Adipose tissue (tissue), 3 donors: ENCODE data around the gene TRANK1. TPM values are rescaled to one million over a fixed set of nuclear protein-coding genes. Genes with fewer than 3 reads are reported as not detected.
"Not testable (repeated sequence)": the region's sequence is repeated elsewhere in the genome, so short reads cannot be mapped to it uniquely, and the experiment has no call there.

Experiments used
- H3K27ac ChIP-seq: one replicate; pipeline ENCODE4 v1.5.1; 2013; ENCODE audit warnings: low read depth, low read length
- WGBS, 3 donors: extraction: QIAGEN DNeasy Blood & Tissue Kit; methylation state at CpG; one replicate each; pipeline ENCODE4 v1.1.7; 2013; 5-methylcytosine and 5-hydroxymethylcytosine counted together
- polyA plus RNA-seq, 3 donors: library from polyadenylated mRNA; stranded (reverse); fragments of 200-250 nt; gene quantifications; one replicate each; pipeline ENCODE4 v1.2.3, GENCODE V29; 2013
- donor health status: healthy with polysubstance abuse.
- donor health status: Bipolar disorder and iron deficiency.
- donor health status: healthy.

The TRANK1 gene
- polyA plus RNA-seq, 3 donors: 1.7 to 5.7 (median 2.9) TPM

GRCh38 chr3:36960502-36960901 is 15.6 kb upstream of the TRANK1 start:
- WGBS, 3 donors: 89 to 93% (median 90%) methylated on average over 4 of the region's 4 CpGs
- no peak overlapping the region for H3K27ac ChIP-seq

GRCh38 chr3:36959821-36960220 is 15.0 kb upstream of the TRANK1 start:
- H3K27ac ChIP-seq: no peak overlapping the region

GRCh38 chr3:36957862-36958686 is 13.2 kb upstream of the TRANK1 start:
- 36 to 65% (median 39%) methylated on average over 3 of the region's 3 CpGs for WGBS, 3 donors
- no peak overlapping the region for H3K27ac ChIP-seq

More at GRCh38 chr3:36959821-36960220, 15.0 kb upstream of the TRANK1 start:
- 40 to 63% (median 60%) methylated on average over 2 of the region's 2 CpGs for WGBS, 3 donors

- WGBS, 3 donors: 91 to 100% (median 97%) methylated on average over 1 of the region's 1 CpG
- H3K27ac ChIP-seq: no peak overlapping the region
These were observed 12.2 kb upstream of the TRANK1 start for GRCh38 chr3:36957063-36957462.

DNA sequence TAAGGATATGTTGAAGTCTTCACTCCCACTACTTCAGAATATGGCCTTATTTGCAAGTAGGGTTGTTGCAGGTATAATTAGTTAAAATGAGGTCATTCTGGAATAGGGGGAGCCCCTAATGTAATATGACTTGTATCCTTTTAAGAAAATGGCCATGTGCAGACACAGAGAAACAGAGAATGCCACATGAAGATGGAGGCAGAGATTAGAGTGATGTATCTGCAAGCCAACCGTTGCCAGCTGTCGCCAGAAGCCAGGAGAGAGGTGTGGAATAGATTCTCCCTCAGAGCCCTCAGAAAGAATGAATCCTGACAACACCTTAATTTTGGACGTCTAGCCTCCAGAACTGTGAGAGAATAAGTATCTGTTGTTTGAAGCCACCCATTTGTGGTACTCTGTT is 11.3 kb upstream of the TRANK1 start:
- 72 to 93% (median 86%) methylated on average over 3 of the region's 3 CpGs for WGBS, 3 donors
- H3K27ac ChIP-seq: no peak overlapping the region

GRCh38 chr3:36954452-36955134 is 9.7 kb upstream of the TRANK1 start:
- no peak overlapping the region for H3K27ac ChIP-seq

DNA sequence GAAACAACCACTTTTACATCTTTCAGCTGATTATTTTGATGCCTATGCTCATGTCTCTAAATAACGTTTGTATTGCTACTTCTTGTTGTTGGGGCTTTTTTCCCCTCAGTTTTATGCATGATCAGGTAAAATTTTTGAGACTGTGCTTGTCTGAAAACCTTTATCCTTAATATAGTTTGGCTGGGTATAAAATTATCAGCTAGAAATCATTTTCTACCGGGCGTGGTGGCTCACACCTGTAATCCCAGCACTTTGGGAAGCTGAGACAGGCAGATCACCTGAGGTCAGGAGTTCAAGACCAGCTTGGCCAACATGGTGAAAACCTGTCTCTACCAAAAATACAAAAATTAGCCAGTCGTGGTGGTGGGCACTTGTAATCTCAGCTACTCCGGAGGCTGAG is 3.0 kb upstream of the TRANK1 start:
- H3K27ac ChIP-seq: not testable (repeated sequence)
- WGBS, 3 donors: 90 to 95% (median 92%) methylated on average over 5 of the region's 5 CpGs

- 77 to 83% (median 81%) methylated on average over 28 of the region's 28 CpGs for WGBS, 3 donors
- no peak overlapping the region for H3K27ac ChIP-seq
These were observed 603 bp upstream of the TRANK1 start for GRCh38 chr3:36945333-36945980.

GRCh38 chr3:36944012-36944640 is 728 bp downstream of the TRANK1 start:
- 0% methylated on average over 53 to 56 of the region's 56 CpGs for WGBS, 3 donors
- no peak overlapping the region for H3K27ac ChIP-seq

GRCh38 chr3:36943601-36944000 is 1.3 kb downstream of the TRANK1 start:
- H3K27ac ChIP-seq: no peak overlapping the region
- 20 to 40% (median 21%) methylated on average over 10 of the region's 10 CpGs for WGBS, 3 donors

- WGBS, 3 donors: 96 to 98% (median 98%) methylated on average over 21 of the region's 21 CpGs
- no peak overlapping the region for H3K27ac ChIP-seq
These were observed 2.1 kb downstream of the TRANK1 start for GRCh38 chr3:36942638-36943248.

GRCh38 chr3:36941658-36942057 is 3.2 kb downstream of the TRANK1 start:
- no peak overlapping the region for H3K27ac ChIP-seq
- WGBS, 3 donors: 56 to 76% (median 59%) methylated on average over 3 of the region's 3 CpGs

DNA sequence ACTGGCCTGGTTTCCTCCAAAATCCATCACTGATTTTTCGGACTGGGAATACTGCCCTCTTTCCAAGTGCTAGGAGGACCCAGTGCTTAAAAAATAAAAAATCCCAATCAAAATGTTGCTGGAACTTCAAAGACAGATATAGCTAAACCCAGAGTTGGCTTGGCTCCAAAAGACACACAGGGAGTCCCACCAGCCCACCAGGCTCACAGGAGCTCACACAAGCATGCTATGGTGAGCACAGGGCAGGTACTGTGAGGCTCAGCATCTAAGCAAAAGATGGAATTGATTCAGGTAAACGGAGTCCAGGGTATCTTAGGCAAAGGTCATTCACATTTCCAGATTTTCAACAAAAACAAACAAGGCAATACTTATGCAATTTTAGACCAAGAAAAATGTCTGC is 3.7 kb downstream of the TRANK1 start:
- 78 to 85% (median 84%) methylated on average over 2 of the region's 2 CpGs for WGBS, 3 donors

DNA sequence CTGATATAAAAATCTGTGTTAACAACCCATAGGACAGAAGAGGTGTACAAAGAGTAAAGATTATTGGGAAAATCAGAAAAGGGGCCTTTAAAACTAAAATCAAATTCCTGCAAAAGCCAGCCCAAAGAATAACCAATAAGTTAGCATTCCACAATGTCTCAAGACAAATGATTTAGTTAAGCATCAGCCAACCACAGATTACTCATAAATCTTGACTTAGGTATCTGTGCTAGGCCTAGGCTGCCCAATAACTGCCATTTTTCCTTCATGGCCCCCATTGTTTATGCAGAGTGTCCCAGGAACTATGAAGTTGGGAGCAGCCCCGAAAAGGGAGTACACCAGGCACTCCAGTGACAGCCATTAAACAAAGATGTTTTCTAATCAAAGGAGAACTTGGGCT is 7.4 kb downstream of the TRANK1 start:
- WGBS, 3 donors: 76 to 95% (median 83%) methylated on average over 1 of the region's 1 CpG
- H3K27ac ChIP-seq: no peak overlapping the region

More for the DNA sequence above, 3.7 kb downstream of the TRANK1 start:
- H3K27ac ChIP-seq: no peak overlapping the region

DNA sequence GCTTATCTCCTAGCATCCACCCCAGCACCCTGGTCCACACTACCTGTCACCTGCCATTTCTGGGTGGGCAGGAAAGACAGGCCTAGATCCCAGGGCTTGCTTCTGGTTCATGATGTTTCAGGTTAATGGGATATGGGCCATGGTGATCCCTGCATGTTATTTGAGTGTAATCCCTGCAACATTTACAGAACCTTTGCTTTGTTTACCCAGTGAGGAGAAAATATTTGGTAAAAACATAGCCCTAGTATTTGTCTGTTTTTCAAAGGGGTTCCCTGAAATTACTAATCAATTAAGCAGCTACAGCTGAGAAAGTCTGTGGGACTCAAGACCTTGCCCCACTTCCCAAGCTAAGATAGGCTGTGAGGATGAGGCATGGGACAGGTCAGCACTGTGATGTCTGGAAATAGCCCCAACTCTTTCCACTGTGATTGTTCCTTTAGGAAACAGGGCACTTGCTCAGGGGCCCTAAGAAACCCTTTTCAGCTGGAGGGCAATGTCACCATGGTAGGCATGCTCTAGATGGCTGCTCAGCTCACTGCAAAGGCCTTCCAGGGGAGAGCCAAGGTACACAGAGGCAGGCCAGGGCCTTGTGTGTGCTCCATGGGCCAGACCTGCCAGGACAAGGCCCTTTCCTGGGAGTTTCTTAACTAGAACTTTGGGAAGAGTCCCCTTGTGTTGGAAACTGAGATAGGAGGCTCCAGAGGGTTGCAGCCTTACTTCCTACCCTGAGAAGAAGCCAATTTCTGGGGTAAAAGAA is 11.1 kb downstream of the TRANK1 start:
- H3K27ac ChIP-seq: no peak overlapping the region

DNA sequence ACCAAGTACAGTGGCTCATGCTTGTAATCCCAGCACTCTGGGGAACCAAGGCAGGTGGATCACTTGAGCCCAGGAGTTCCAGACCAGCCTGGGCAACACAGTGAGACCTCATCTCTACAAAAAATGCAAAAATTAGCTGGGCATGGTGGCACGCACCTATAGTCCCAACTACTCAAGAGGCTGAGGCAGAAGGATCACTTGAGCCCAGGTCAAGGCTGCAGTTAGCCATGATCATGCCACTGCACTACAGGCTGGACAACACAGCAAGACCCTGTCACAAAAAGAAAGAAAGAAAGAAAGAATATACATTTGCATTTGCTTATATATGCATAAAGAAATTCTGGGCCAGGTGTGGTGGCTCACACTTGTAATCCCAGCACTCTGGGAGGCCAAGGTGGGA is 13.4 kb downstream of the TRANK1 start:
- 90 to 100% (median 97%) methylated on average over 1 of the region's 1 CpG for WGBS, 3 donors
- H3K27ac ChIP-seq: not testable (repeated sequence)

GRCh38 chr3:36928220-36928619 is 16.6 kb downstream of the TRANK1 start:
- no peak overlapping the region for H3K27ac ChIP-seq
- WGBS, 3 donors: 94 to 97% (median 94%) methylated on average over 1 of the region's 1 CpG
